ENCODE results near the gene PLCG1.

PLCG1 gene

DNA sequence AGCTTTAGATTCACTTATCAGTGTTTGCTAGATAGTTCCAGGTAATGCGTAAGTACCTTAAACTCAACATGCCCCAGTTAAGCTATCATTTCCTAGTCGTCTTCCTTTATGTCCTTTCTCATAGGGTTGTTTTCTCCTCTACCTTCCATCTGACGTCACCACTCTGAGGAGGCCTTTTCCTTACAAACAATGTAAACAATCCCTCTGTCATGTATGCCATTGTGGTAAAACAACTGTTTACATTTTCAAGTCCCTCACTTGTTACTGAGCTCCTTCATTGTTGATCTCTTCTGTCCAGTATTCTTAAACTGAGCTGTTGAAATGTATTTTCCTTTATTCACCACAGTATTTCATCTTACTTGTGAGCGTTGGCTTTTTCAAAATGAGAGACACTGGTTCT, 45.4 kb upstream of the PLCG1 start:
- Histone ChIP-seq H3K4me3 (ENCODE audit: insufficient read depth, low read length, poor library complexity, severe bottlenecking) (no peak overlapping the region), H4K20me1 (ENCODE audit: low read depth, low read length) (no peaks in the 10 kb centered on the region), H3K27ac (ENCODE audit: low read depth, low read length) (no peak overlapping the region), H3K27me3 (ENCODE audit: low read length) (no peaks in the 10 kb centered on the region), H3K4me2 (ENCODE audit: low read depth, low read length, poor library complexity, severe bottlenecking) (no peak overlapping the region), H3K9me2 (replicated peaks; ENCODE audit: insufficient read depth, low read length) (no peaks in the 10 kb centered on the region), H3F3A (ENCODE audit: insufficient read depth) (peaks cover 14% of the 10 kb centered on the region), H3K9ac (ENCODE audit: low read length) (no peak overlapping the region), H3K79me2 (ENCODE audit: insufficient read depth, low read length) (no peaks in the 10 kb centered on the region; the same call in 1 of the 2 replicates), H2AFZ (ENCODE audit: low read depth, low read length, severe bottlenecking) (no peak overlapping the region), H3K36me3 (ENCODE audit: low read length) (peaks cover 23% of the 10 kb centered on the region), H3K9me3 (ENCODE audit: insufficient read depth, low read length) (no peaks in the 10 kb centered on the region)
- TF ChIP-seq, protein P1, sequence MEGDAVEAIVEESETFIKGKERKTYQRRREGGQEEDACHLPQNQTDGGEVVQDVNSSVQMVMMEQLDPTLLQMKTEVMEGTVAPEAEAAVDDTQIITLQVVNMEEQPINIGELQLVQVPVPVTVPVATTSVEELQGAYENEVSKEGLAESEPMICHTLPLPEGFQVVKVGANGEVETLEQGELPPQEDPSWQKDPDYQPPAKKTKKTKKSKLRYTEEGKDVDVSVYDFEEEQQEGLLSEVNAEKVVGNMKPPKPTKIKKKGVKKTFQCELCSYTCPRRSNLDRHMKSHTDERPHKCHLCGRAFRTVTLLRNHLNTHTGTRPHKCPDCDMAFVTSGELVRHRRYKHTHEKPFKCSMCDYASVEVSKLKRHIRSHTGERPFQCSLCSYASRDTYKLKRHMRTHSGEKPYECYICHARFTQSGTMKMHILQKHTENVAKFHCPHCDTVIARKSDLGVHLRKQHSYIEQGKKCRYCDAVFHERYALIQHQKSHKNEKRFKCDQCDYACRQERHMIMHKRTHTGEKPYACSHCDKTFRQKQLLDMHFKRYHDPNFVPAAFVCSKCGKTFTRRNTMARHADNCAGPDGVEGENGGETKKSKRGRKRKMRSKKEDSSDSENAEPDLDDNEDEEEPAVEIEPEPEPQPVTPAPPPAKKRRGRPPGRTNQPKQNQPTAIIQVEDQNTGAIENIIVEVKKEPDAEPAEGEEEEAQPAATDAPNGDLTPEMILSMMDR (IDR thresholded peaks at IDR 0.05; ENCODE audit: insufficient read depth, low read length, poor library complexity, severe bottlenecking), result no peak
- TF ChIP-seq EZH2phosphoT487 (conservative IDR thresholded peaks at IDR 0.05; ENCODE audit: low read length), result no peak

GRCh38 chr20:41094353-41095055, 42.8 kb upstream of the PLCG1 start:
- Histone ChIP-seq H3K79me2 (ENCODE audit: insufficient read depth, low read length) (no peaks in the 10 kb centered on the region), H3K4me3 (ENCODE audit: insufficient read depth, low read length, poor library complexity, severe bottlenecking) (no peak overlapping the region), H3K4me2 (ENCODE audit: low read depth, low read length, poor library complexity, severe bottlenecking) (no peak overlapping the region), H3K9me3 (ENCODE audit: insufficient read depth, low read length) (no peaks in the 10 kb centered on the region), H4K20me1 (ENCODE audit: low read depth, low read length) (no peaks in the 10 kb centered on the region), H3K9ac (ENCODE audit: low read length) (no peak overlapping the region), H3K36me3 (ENCODE audit: low read length) (peaks cover 37% of the 10 kb centered on the region), H3K27ac (ENCODE audit: low read depth, low read length) (0 out of 2 replicates have a peak overlapping the region, but pooled peaks have one; percentile 17), H3F3A (ENCODE audit: insufficient read depth) (peaks cover 12% of the 10 kb centered on the region), H3K27me3 (ENCODE audit: low read length) (no peaks in the 10 kb centered on the region), H3K9me2 (replicated peaks; ENCODE audit: insufficient read depth, low read length) (no peaks in the 10 kb centered on the region), H2AFZ (ENCODE audit: low read depth, low read length, severe bottlenecking) (no peak overlapping the region)
- no peak for TF ChIP-seq EZH2phosphoT487 (conservative IDR thresholded peaks at IDR 0.05; ENCODE audit: low read length)
- TF ChIP-seq, protein P1 (IDR thresholded peaks at IDR 0.05; ENCODE audit: insufficient read depth, low read length, poor library complexity, severe bottlenecking), result no peak

DNA sequence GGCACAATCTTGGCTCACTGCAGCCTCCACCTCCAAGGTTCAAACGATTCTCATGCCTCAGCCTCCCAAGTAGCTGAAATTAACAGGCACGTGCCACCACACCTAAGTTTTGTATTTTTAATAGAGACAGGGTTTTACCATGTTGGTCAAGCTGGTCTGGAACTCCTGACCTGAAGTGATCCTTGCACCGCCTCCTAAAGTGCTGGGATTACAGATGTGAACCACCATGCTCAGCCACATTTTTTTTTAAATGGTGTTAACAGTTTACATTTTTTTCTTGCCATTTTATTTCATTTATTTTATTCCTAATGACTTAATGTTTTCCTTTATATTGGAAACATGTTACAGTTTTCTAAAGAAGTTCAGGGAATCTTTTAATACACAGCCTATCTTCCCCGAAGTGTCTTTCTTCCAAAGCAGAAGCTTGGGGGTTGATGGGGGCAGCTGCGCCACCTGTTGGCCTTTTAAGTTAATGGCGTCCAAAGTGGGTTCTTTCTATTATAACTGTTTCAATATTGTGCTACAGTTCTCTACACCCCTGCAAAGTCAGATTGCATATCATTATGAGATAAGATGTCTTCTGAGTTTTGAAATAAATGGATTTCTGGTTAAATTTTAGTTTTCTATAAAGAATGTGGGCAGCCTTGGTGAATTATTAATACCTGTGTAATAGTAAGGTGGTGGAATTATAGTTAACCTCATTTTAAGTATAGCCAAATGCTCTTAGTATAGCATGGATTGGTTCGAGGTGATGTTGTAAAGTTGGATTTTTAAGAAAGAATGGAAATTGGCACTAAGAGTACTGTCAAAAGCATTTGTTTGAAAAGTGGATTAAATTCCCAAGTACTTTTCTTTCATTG, 42.0 kb upstream of the PLCG1 start:
- TF ChIP-seq EZH2phosphoT487 (conservative IDR thresholded peaks at IDR 0.05; ENCODE audit: low read length), result no peak
- TF ChIP-seq, protein P1 (IDR thresholded peaks at IDR 0.05; ENCODE audit: insufficient read depth, low read length, poor library complexity, severe bottlenecking), result peak; percentile 89
- H3K9me2 ChIP-seq (replicated peaks; ENCODE audit: insufficient read depth, low read length), result no peaks in the 10 kb centered on the region
- no peak overlapping the region for H3K4me3 ChIP-seq (ENCODE audit: insufficient read depth, low read length, poor library complexity, severe bottlenecking)
- no peak overlapping the region for H2AFZ ChIP-seq (ENCODE audit: low read depth, low read length, severe bottlenecking)
- H3K27me3 ChIP-seq (ENCODE audit: low read length), result no peaks in the 10 kb centered on the region
- no peaks in the 10 kb centered on the region for H3K9me3 ChIP-seq (ENCODE audit: insufficient read depth, low read length)
- H3K79me2 ChIP-seq (ENCODE audit: insufficient read depth, low read length), result no peaks in the 10 kb centered on the region
- H3K4me2 ChIP-seq (ENCODE audit: low read depth, low read length, poor library complexity, severe bottlenecking), result no peak overlapping the region
- no peak overlapping the region for H3K27ac ChIP-seq (ENCODE audit: low read depth, low read length)
- peaks cover 12% of the 10 kb centered on the region for H3F3A ChIP-seq (ENCODE audit: insufficient read depth)
- no peak overlapping the region for H3K9ac ChIP-seq (ENCODE audit: low read length)
- no peaks in the 10 kb centered on the region for H4K20me1 ChIP-seq (ENCODE audit: low read depth, low read length)
- H3K36me3 ChIP-seq (ENCODE audit: low read length), result peaks cover 45% of the 10 kb centered on the region

All from SU-DHL-6 (cell line).